GM19193 (cell line): ENCODE measurements around the gene ZDHHC20.

ENCODE experiments used
- POLR2A ChIP-seq: IDR thresholded peaks from 4 replicates; pipeline ENCODE4 v1.6.1; 2011; ENCODE audit not compliant: insufficient read depth, insufficient read length; ENCODE audit errors: extremely low read depth

ZDHHC20 gene

GRCh38 chr13:21399741-21400140 is 59.4 kb downstream of the ZDHHC20 start:
- no peak for TF ChIP-seq POLR2A

DNA sequence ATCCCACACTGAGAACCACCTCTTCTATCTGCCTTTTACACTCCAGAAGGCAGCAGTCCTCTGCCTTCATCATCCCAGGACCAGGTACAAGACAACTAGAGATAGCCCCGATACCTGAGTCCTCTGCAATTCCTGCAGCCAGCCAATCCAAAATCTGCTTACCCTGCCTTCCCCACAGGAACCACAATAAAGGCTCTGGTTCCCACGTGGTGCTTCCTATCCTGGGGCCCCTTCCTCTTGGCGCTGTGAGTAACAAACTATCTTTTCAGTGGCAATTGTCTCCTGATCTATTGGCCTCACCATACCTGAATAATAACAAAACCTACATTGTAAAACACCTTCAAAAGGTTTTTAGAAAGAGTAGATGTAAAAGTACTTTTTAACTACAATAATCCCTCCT is 63.1 kb downstream of the ZDHHC20 start:
- no peak for TF ChIP-seq POLR2A

DNA sequence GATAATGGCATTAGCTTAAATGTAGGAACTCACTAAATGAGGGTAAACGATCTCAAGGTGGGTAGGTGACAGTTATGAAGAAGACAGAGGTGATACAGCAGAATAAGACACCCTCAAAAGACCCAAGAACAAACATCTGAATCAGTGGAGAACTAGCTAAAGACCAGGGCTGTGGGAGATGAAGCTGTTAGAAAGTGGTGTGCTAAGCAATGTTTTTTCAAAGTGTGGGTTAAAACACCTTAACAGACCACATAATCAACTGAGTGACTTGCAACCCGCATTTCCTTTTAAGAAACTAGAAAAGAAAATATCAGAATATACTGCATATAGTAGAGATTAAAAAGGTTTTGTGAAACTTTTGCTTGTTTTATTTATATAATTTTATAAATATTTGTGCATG is 70.0 kb downstream of the ZDHHC20 start:
- TF ChIP-seq POLR2A = no peak

GRCh38 chr13:21385710-21386109 is 73.4 kb downstream of the ZDHHC20 start:
- no peak for TF ChIP-seq POLR2A

GRCh38 chr13:21383090-21383489 is 76.0 kb downstream of the ZDHHC20 start:
- TF ChIP-seq POLR2A = no peak

DNA sequence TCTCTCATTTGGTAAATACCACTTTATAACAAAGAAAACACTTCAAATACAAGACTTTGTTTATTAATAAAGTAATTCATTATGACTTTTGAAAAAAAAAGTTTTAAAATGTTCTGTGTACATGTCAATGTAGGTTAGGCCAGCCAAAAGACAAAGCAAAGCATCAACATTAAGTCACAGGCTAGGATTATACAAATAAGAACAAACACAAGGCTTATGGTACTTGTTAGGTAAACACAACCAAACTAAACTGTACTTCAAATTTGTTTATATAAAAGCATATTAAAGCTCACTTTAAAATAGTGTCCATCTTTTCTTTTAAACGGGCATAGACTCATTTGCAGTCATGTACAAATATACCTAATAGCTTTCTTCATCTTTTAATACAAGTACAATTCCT is 86.6 kb downstream of the ZDHHC20 start:
- no peak for TF ChIP-seq POLR2A

GRCh38 chr13:21371011-21371410 is 88.1 kb downstream of the ZDHHC20 start:
- no peak for TF ChIP-seq POLR2A

DNA sequence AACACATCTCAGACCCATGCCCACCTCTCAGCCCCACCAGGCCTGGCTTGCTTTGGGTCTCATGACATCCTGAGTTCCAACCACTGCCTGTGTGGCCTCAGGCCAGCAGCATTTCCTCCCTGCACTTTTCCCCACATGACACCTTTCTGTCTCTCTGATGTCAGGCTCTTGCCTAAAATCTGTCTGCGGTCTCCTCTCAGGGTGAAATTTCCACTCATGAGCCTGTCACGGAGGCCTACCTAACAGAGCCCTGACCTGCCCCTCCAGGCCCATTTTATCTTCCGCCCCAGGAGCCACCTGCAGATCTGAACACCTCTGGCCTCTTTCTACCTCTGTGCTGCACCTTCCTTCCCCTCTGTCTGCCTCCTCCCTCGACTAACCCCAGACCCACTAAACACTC is 93.5 kb downstream of the ZDHHC20 start:
- no peak for TF ChIP-seq POLR2A

- no peak for TF ChIP-seq POLR2A
These were observed 94.2 kb downstream of the ZDHHC20 start for GRCh38 chr13:21364916-21365315.

DNA sequence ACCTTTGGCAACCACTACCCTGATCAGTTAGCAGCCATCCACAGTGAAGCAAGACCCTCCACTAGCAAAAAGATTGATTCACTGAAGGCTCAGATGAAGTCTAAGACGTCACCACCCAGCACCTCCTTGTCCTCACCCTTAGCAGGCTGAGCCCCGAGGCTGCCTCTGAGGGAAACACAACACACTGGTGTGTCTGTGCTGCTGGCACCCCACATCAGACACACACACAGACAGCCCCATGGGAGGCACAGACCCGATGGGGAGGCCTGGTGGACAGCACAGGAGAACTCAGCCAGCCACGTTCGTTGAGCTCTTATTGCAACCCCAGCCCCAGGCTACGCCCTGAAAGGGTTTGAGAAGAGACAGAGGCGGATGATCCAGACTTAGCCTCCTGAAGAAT is 94.7 kb downstream of the ZDHHC20 start:
- no peak for TF ChIP-seq POLR2A

GRCh38 chr13:21362741-21363140 is 96.4 kb downstream of the ZDHHC20 start:
- TF ChIP-seq POLR2A = no peak

DNA sequence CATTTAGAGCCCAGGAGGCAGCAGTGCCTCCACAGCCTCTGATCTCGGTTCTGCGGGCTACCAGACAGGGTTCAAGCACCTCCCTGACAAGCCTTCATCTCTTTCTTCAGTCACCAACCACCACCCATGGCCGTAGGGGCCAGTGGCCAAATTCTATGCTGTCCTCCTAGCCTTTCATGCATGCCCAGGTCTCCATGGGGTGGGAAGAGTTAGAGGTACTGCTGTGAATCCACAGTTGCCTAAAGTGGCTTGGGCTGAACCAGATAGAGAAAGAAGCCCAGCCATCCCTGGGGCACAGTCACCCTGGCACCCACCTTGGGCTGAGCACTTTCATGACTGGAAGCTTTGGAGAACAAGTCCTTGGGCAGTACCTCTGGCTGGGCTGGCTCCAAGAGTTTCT is 97.4 kb downstream of the ZDHHC20 start:
- TF ChIP-seq POLR2A = no peak

GRCh38 chr13:21361123-21361522 is 98.0 kb downstream of the ZDHHC20 start:
- TF ChIP-seq POLR2A = no peak

DNA sequence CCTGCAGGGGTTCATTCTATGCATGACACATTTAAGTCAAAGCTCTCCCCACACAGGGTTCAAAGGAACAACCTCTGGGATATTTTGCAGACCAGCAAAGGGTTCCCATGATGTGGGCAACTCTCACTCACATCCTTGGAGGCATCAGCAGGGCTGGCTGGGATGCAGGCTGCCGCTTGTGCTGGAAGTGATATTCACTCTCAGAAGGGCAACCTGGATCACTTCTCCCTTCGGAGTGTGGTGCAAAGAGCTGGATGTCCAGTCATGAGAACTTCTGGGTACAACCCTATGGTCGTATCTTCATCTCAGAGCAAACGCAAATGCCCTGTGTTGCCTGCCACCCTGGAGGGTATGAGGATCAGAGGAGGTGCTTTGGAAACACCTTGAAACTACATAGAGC is 98.6 kb downstream of the ZDHHC20 start:
- no peak for TF ChIP-seq POLR2A

DNA sequence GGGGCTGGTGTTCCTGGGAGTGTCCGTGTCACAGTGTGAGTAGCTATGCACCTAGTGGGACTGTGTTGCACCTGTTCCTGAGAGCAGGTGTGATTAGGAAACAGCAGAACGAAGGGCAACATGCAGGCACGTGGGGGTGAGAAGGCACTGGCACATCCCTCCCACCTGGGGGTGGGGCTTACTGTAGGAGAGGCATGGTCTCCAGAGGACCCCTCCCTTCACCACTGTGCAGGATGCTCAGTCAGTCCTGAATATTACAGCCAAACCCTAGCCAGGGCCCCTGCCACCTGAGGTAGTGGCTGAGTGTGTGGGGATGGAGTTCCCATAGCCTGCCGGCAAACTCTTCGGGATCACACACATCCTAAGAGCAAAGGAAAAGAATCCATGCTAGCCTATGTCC is 99.2 kb downstream of the ZDHHC20 start:
- TF ChIP-seq POLR2A = no peak

- TF ChIP-seq POLR2A = no peak
These were observed 103.8 kb downstream of the ZDHHC20 start for GRCh38 chr13:21355304-21355703.

GRCh38 chr13:21354721-21355120 is 104.4 kb downstream of the ZDHHC20 start:
- TF ChIP-seq POLR2A = no peak
